T-helper 2 cell treated with Interferon-gamma antibody and Interleukin-4, amounts not matched to agents 100 ng/mL and 5 ng/mL, for 36 hours (primary cell): ENCODE data around the gene USP17L18. TPM values are rescaled to one million over a fixed set of nuclear protein-coding genes. Genes with fewer than 3 reads are reported as not detected.
"Not testable (repeated sequence)": the region's sequence is repeated elsewhere in the genome, so short reads cannot be mapped to it uniquely, and the experiment has no call there.

Experiments used
- intact Hi-C: fragments of 100-400 bp; cut with micrococcal nuclease; formaldehyde crosslinking; loops from one replicate; pipeline ENCODE4 v1.15.1; 2023
- total RNA-seq: library from RNA; stranded (reverse); gene quantifications from 2 replicates; pipeline ENCODE4 v1.2.3, GENCODE V29; 2022

The USP17L18 gene, protein sequence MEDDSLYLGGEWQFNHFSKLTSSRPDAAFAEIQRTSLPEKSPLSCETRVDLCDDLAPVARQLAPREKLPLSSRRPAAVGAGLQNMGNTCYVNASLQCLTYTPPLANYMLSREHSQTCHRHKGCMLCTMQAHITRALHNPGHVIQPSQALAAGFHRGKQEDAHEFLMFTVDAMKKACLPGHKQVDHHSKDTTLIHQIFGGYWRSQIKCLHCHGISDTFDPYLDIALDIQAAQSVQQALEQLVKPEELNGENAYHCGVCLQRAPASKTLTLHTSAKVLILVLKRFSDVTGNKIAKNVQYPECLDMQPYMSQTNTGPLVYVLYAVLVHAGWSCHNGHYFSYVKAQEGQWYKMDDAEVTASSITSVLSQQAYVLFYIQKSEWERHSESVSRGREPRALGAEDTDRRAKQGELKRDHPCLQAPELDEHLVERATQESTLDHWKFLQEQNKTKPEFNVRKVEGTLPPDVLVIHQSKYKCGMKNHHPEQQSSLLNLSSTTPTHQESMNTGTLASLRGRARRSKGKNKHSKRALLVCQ
- total RNA-seq = not detected in 2 replicates

- intact Hi-C loops = not testable (repeated sequence)
These were observed at the start of gene USP17L18 for GRCh38 chr4:9247953-9248680. Gene USP17L18 (plus strand): TSS chr4:9248630. CDS start chr4:9248630, 0 bp downstream.

- intact Hi-C loops = not testable (repeated sequence)
These were observed 38.1 kb upstream of the USP17L18 start, which contains the start of gene USP17L10 for GRCh38 chr4:9210357-9210756. Gene USP17L10 (plus strand): TSS chr4:9210657. CDS start chr4:9210657, 0 bp downstream.

DNA sequence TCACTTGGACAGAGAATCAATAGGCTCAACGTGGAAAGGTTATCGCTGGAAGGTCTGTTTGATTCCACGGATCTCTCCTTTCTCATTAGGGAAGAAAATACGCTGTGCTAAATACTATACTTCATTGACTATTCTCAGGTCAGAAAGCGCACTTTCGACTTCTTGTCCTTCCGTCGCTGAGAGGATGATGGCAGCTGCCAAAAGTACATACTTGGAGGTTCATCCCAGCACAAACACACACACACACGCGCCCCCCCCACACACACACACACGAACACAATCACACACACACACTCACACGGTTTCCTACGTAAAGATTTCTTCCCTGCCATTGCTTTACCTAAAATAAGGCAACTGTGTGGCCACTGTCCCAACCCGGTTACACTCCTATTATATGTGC is 33.7 kb upstream of the USP17L18 start:
- intact Hi-C loops = not testable (repeated sequence)

DNA sequence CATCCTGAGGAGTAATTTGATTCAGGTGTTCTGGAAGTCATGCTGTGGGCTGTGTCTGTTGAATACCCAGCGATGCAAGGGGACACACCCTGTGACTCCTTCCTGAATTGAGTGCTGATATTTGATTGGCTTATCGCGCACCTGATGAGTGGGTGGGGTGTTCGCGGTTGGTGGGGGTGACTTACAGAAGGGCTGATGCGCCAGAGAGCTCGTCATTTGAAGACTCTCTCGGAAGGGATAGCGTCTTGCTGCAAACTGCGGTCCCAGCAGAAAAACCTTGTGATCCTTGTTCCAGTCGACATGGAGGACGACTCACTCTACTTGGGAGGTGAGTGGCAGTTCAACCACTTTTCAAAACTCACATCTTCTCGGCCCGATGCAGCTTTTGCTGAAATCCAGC is 33.3 kb upstream of the USP17L18 start, which contains the start of gene USP17L11:
TSS of gene USP17L11 (plus strand) at position 301 of the 400 bp plus-strand sequence. CDS start at position 301, 0 bp downstream.
- intact Hi-C loops = not testable (repeated sequence)

DNA sequence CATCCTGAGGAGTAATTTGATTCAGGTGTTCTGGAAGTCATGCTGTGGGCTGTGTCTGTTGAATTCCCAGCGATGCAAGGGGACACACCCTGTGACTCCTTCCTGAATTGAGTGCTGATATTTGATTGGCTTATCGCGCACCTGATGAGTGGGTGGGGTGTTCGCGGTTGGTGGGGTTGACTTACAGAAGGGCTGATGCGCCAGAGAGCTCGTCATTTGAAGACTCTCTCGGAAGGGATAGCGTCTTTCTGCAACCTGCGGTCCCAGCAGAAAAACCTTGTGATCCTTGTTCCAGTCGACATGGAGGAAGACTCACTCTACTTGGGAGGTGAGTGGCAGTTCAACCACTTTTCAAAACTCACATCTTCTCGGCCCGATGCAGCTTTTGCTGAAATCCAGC is 28.6 kb upstream of the USP17L18 start, which contains the start of gene USP17L12:
TSS of gene USP17L12 (plus strand) at position 301 of the 400 bp plus-strand sequence. CDS start at position 301, 0 bp downstream.
- intact Hi-C loops = not testable (repeated sequence)

GRCh38 chr4:9224596-9224995 is 23.8 kb upstream of the USP17L18 start, which contains the start of gene USP17L13:
Gene USP17L13 (plus strand): TSS chr4:9224896. CDS start chr4:9224896, 0 bp downstream.
- intact Hi-C loops = not testable (repeated sequence)

- intact Hi-C loops = not testable (repeated sequence)
These were observed 18.2 kb upstream of the USP17L18 start for GRCh38 chr4:9230249-9230648.

GRCh38 chr4:9234085-9234484 is 14.3 kb upstream of the USP17L18 start, which contains the start of gene USP17L15:
Gene USP17L15 (plus strand): TSS chr4:9234385. CDS start chr4:9234385, 0 bp downstream.
- intact Hi-C loops = not testable (repeated sequence)

- intact Hi-C loops = not testable (repeated sequence)
These were observed 10.0 kb upstream of the USP17L18 start for GRCh38 chr4:9238461-9238860.

GRCh38 chr4:9243579-9243978 is 4.9 kb upstream of the USP17L18 start, which contains the start of gene USP17L17:
Gene USP17L17 (plus strand): TSS chr4:9243879. CDS start chr4:9243879, 0 bp downstream.
- intact Hi-C loops = not testable (repeated sequence)

DNA sequence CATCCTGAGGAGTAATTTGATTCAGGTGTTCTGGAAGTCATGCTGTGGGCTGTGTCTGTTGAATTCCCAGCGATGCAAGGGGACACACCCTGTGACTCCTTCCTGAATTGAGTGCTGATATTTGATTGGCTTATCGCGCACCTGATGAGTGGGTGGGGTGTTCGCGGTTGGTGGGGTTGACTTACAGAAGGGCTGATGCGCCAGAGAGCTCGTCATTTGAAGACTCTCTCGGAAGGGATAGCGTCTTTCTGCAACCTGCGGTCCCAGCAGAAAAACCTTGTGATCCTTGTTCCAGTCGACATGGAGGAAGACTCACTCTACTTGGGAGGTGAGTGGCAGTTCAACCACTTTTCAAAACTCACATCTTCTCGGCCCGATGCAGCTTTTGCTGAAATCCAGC is 4.6 kb downstream of the USP17L18 start, which contains the start of gene USP17L19:
TSS of gene USP17L19 (plus strand) at position 301 of the 400 bp plus-strand sequence. CDS start at position 301, 0 bp downstream.
- intact Hi-C loops = not testable (repeated sequence)

DNA sequence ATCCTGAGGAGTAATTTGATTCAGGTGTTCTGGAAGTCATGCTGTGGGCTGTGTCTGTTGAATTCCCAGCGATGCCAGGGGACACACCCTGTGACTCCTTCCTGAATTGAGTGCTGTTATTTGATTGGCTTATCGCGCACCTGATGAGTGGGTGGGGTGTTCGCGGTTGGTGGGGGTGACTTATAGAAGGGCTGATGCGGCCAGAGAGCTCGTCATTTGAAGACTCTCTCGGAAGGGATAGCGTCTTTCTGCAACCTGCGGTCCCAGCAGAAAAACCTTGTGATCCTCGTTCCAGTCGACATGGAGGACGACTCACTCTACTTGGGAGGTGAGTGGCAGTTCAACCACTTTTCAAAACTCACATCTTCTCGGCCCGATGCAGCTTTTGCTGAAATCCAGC is 9.4 kb downstream of the USP17L18 start, which contains the start of gene USP17L20:
TSS of gene USP17L20 (plus strand) at position 301 of the 400 bp plus-strand sequence. CDS start at position 301, 0 bp downstream.
- intact Hi-C loops = not testable (repeated sequence)

GRCh38 chr4:9262572-9262971 is 14.1 kb downstream of the USP17L18 start, which contains the start of gene USP17L21:
Gene USP17L21 (plus strand): TSS chr4:9262872. CDS start chr4:9262872, 0 bp downstream.
- intact Hi-C loops = not testable (repeated sequence)

GRCh38 chr4:9267319-9267718 is 18.9 kb downstream of the USP17L18 start, which contains the start of gene USP17L22:
Gene USP17L22 (plus strand): TSS chr4:9267619. CDS start chr4:9267619, 0 bp downstream.
- intact Hi-C loops = not testable (repeated sequence)

DNA sequence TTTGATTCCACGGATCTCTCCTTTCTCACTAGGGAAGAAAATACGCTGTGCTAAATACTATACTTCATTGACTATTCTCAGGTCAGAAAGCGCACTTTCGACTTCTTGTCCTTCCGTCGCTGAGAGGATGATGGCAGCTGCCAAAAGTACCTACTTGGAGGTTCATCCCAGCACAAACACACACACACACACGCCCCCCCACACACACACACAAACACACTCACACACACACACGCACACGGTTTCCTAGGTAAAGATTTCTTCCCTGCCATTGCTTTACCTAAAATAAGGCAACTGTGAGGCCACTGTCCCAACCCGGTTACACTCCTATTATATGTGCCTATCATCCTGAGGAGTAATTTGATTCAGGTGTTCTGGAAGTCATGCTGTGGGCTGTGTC is 23.3 kb downstream of the USP17L18 start:
- intact Hi-C loops = not testable (repeated sequence)

Other genes with a start within 250 kb of the USP17L18 start
- gene FAM90A26, start 78.2 kb upstream of the USP17L18 start, total RNA-seq = not detected in 2 replicates
- not detected in 2 replicates for gene USP17L10, start 38.0 kb upstream of the USP17L18 start, total RNA-seq
- not detected in 2 replicates for gene USP17L11, start 33.2 kb upstream of the USP17L18 start, total RNA-seq
- gene USP17L12, start 28.5 kb upstream of the USP17L18 start, total RNA-seq = not detected in 2 replicates
- gene USP17L13, start 23.7 kb upstream of the USP17L18 start, total RNA-seq = not detected in 2 replicates
- not detected in 2 replicates for gene USP17L15, start 14.2 kb upstream of the USP17L18 start, total RNA-seq
- gene USP17L17, start 4.8 kb upstream of the USP17L18 start, total RNA-seq = not detected in 2 replicates
- not detected in 2 replicates for gene USP17L19, start 4.7 kb downstream of the USP17L18 start, total RNA-seq
- gene USP17L20, start 9.5 kb downstream of the USP17L18 start, total RNA-seq = not detected in 2 replicates
- not detected in 2 replicates for gene USP17L21, start 14.2 kb downstream of the USP17L18 start, total RNA-seq
- not detected in 2 replicates for gene USP17L22, start 19.0 kb downstream of the USP17L18 start, total RNA-seq
- not detected in 2 replicates for gene USP17L24, start 76.5 kb downstream of the USP17L18 start, total RNA-seq
- not detected in 2 replicates for gene USP17L25, start 81.3 kb downstream of the USP17L18 start, total RNA-seq
- not detected in 2 replicates for gene USP17L26, start 86.0 kb downstream of the USP17L18 start, total RNA-seq
- not detected in 2 replicates for gene USP17L5, start 90.8 kb downstream of the USP17L18 start, total RNA-seq
- not detected in 2 replicates for gene USP17L27, start 95.5 kb downstream of the USP17L18 start, total RNA-seq
- gene USP17L28, start 100.3 kb downstream of the USP17L18 start, total RNA-seq = not detected in 2 replicates
- gene USP17L29, start 105.0 kb downstream of the USP17L18 start, total RNA-seq = not detected in 2 replicates
- gene USP17L30, start 114.5 kb downstream of the USP17L18 start, total RNA-seq = not detected in 2 replicates
- not detected in 2 replicates for gene DEFB131A, start 195.8 kb downstream of the USP17L18 start, total RNA-seq